Breast epithelium (tissue), 4 donors: ENCODE measurements around the gene MADCAM1. TPM values are rescaled to one million over a fixed set of nuclear protein-coding genes. Genes with fewer than 3 reads are reported as not detected.

ENCODE experiments used
- DNase-seq, 2 donors: peaks; one replicate each; pipeline ENCODE4 v3.0.0-alpha.2; 2019; ENCODE audit warnings: low spot score in 2 of 2
- H3K27ac ChIP-seq, 2 donors: fragments of 200-600 bp; sonication (generic) in 1 of 2; one replicate each; pipeline ENCODE4 v1.5.1; 2016 to 2019; ENCODE audit warnings: mild to moderate bottlenecking in 1 of 2
- H3K27me3 ChIP-seq, 2 donors: fragments of 200-600 bp; sonication (generic) in 1 of 2; one replicate each; pipeline versions ENCODE4 v1.5.1 to v1.6.0; 2017 to 2019; ENCODE audit warnings: control low read depth in 1 of 2, mild to moderate bottlenecking in 1 of 2
- H3K36me3 ChIP-seq: fragments of 200-600 bp; one replicate; pipeline ENCODE4 v1.5.1; 2019
- H3K4me1 ChIP-seq, 2 donors: fragments of 200-600 bp; sonication (generic); one replicate each; pipeline ENCODE4 v1.5.1; 2016 to 2019; ENCODE audit warnings: control low read depth in 1 of 2
- H3K4me3 ChIP-seq, 3 donors: fragments of 200-600 bp; sonication (generic); 1 replicate in 2 of 3; 2 replicates in 1 of 3; pipeline ENCODE4 v1.5.1; 2016 to 2019; ENCODE audit warnings: mild to moderate bottlenecking in 3 of 3, moderate library complexity in 2 of 3
- H3K9me3 ChIP-seq, 2 donors: fragments of 200-600 bp; sonication (generic) in 1 of 2; one replicate each; pipeline ENCODE4 v1.5.1; 2016 to 2019; ENCODE audit warnings: control low read depth in 1 of 2
- POLR2A ChIP-seq: fragments of 450-650 bp; IDR thresholded peaks from one replicate; pipeline ENCODE4 v1.6.1; 2016; ENCODE audit warnings: antibody characterized with exemption, mild to moderate bottlenecking, moderate library complexity
- POLR2AphosphoS5 ChIP-seq, 3 donors: sonication (generic); formaldehyde crosslinking; IDR thresholded peaks; one replicate each; pipeline ENCODE4 v1.6.1; 2017; ENCODE audit warnings: antibody characterized with exemption in 3 of 3
- intact Hi-C: fragments of 100-400 bp; cut with DNase I; formaldehyde crosslinking; loops from one replicate; pipeline ENCODE4 v1.15.1; 2023; ENCODE audit warnings: low total_unique reads
- total RNA-seq, 3 donors: library from RNA; depleted of rRNA; stranded (reverse); fragments of >200 nt; gene quantifications; one replicate each; pipeline ENCODE4 v1.1.0, GENCODE V29; 2016
- TF ChIP-seq, protein P1 (sequence below), 3 donors: fragments of 450-650 bp; IDR thresholded peaks; one replicate each; pipeline ENCODE4 v1.5.1; 2016 to 2017; ENCODE audit warnings: antibody characterized with exemption in 3 of 3, mild to moderate bottlenecking in 3 of 3, moderate library complexity in 3 of 3

MADCAM1 gene
- total RNA-seq, 3 donors from 2014 or later: 0.66 TPM; not detected in 2

DNA sequence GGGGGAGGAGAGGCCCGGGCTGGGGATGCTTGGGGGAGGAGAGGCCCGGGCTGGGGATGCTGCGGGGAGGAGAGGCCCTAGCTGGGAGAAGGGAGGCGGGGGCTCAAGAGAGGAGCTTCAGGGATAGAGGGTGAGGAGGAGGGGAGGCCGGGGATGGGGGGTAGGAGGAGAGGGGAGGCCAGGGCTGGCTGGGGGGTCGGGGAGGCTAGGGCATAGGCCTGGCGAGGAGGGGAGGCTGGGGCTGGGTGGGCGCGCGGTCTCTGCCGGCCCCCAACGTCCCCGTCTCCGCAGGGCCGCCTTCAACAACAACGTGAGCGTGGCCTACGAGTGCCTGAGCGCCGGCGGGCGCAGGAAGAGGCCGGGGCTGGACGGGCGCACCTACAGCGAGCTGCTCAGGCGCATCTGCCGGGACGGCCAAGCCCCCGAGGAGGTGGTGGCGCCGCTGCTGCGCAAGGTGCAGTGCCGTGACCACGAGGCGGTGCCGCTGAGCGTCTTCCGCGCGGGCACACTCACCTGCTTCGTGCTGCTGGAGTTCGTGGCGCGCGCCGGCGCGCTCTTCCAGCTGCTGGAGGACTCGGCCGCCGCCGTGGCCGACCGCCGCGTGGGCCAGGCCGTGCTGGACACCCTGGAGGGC is 22.4 kb downstream of the MADCAM1 start:
- Histone ChIP-seq H3K4me1 (no peaks in the 10 kb centered on the region), H3K27ac (no peak overlapping the region), H3K4me3 (no peak overlapping the region), H3K9me3 (no peaks in the 10 kb centered on the region), H3K36me3 (no peaks in the 10 kb centered on the region), H3K27me3 (no peaks in the 10 kb centered on the region)
- intact Hi-C loops: no loop called here
- TF ChIP-seq POLR2AphosphoS5 (IDR thresholded peaks at IDR 0.05) (no peak), POLR2A (no peak)
- TF ChIP-seq, protein P1, sequence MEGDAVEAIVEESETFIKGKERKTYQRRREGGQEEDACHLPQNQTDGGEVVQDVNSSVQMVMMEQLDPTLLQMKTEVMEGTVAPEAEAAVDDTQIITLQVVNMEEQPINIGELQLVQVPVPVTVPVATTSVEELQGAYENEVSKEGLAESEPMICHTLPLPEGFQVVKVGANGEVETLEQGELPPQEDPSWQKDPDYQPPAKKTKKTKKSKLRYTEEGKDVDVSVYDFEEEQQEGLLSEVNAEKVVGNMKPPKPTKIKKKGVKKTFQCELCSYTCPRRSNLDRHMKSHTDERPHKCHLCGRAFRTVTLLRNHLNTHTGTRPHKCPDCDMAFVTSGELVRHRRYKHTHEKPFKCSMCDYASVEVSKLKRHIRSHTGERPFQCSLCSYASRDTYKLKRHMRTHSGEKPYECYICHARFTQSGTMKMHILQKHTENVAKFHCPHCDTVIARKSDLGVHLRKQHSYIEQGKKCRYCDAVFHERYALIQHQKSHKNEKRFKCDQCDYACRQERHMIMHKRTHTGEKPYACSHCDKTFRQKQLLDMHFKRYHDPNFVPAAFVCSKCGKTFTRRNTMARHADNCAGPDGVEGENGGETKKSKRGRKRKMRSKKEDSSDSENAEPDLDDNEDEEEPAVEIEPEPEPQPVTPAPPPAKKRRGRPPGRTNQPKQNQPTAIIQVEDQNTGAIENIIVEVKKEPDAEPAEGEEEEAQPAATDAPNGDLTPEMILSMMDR (IDR thresholded peaks at IDR 0.05): no peak
- DNase-seq: no peak

DNA sequence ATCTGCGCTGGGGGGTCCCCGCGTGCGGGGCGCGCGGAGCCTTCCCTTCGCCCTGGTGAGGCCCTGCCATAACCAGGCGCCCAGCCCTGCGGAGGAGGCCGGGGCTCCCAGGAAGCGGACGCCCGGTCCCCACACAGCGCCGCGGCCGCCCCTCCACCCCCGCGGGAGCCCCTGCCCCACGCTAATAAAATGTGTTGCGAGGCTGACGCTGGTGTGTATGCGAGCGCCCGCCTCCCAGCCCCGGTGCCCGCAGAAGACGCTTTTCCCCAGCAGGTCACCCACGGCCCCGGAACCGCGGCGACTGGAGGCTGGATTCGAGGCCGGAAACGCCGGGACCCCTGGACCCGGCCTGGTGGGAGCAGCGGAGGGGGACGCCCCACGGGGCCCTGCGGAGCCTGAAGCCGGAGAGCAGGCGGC is 23.2 kb downstream of the MADCAM1 start:
- H3K36me3 ChIP-seq: no peaks in the 10 kb centered on the region
- no peaks in the 10 kb centered on the region for H3K9me3 ChIP-seq
- no peaks in the 10 kb centered on the region for H3K27me3 ChIP-seq
- H3K27ac ChIP-seq: no peak overlapping the region
- H3K4me1 ChIP-seq: no peaks in the 10 kb centered on the region
- intact Hi-C loops: no loop called here
- no peak overlapping the region for H3K4me3 ChIP-seq
- no peak for TF ChIP-seq POLR2A
- TF ChIP-seq, protein P1 (IDR thresholded peaks at IDR 0.05): no peak
- TF ChIP-seq POLR2AphosphoS5 (IDR thresholded peaks at IDR 0.05): no peak
- DNase-seq: no peak

DNA sequence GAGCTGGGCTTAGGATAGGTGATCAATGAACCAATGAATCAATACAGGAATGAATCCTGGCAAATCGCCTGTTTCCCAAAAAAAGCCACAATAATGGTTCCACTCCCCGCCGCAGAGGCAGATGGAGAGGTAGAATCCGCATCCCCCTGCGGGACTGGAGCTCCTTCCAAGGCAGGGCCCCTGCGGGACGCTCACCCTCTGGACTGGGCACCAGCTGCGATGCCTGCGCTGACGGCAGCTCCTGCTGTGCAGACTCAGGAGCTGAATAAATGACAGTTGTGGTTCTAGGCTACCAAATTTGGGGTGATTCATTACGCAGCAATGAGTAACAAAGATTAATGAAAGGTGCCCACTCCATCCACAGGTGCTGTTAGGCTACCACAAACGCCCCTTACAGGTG is 26.4 kb downstream of the MADCAM1 start:
- no peak overlapping the region for H3K4me3 ChIP-seq
- no peaks in the 10 kb centered on the region for H3K36me3 ChIP-seq
- H3K9me3 ChIP-seq: no peaks in the 10 kb centered on the region
- H3K4me1 ChIP-seq: no peaks in the 10 kb centered on the region
- no peak overlapping the region for H3K27ac ChIP-seq
- DNase-seq: no peak
- intact Hi-C loops: no loop called here
- TF ChIP-seq POLR2A (no peak), POLR2AphosphoS5 (IDR thresholded peaks at IDR 0.05) (no peak)
- TF ChIP-seq, protein P1 (IDR thresholded peaks at IDR 0.05): no peak
- H3K27me3 ChIP-seq: peaks cover 3 to 16% of the 10 kb centered on the region in 2 donors

DNA sequence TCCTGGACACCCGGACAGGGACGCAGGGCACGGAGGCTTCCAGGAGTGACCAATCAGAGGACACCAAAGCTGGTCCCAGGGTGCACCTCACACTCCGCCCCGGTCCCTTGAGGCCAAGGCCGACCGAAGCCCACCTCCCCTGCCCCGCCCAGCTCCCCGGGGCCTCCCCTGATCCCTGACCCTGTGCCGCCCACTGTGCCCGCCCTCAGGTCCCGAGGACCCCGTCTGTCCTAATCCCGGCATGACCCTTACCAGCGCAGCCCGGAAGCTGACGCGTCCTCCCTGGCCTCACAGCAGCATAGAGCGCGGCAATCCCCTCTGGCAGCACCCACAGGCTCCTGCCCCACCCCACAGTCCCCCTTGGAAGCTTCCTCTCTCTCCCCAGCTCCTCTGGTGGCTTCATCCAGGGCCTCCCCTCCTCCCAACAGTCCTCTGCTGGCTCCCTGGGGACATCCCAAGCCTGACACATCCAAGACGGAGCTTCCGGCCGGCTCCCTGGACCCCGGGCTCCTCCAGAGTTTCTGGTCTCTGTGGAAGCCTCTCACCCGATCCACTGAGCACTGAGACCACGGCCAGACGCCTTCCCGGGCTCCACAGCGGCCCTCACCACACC is 27.9 kb downstream of the MADCAM1 start:
- H3K27me3 ChIP-seq: peaks cover 3 to 16% of the 10 kb centered on the region in 2 donors
- TF ChIP-seq, protein P1 (IDR thresholded peaks at IDR 0.05): no peak
- TF ChIP-seq POLR2A (no peak), POLR2AphosphoS5 (IDR thresholded peaks at IDR 0.05) (no peak)
- intact Hi-C loops: no loop called here

DNA sequence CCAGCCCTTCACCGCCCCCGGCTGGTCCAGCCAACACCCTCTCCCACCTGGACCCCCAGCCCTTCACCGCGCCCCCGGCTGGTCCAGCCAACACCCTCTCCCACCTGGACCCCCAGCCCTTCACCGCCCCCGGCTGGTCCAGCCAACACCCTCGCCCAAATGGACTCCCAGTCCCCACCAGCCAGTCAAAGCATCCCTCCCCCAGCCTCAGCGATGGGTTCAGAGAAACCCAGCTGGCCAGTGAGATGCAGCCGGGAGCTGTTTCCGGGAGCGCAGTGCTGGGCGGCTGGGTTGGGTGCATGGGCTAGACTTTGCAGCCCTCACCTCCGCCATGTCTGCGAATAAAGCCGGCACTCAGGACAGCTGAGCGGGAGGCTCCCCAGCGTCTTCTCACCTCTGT is 28.7 kb downstream of the MADCAM1 start:
- no peak for DNase-seq
- H3K27me3 ChIP-seq: peaks cover 3 to 16% of the 10 kb centered on the region in 2 donors
- H3K4me1 ChIP-seq: no peaks in the 10 kb centered on the region
- H3K27ac ChIP-seq: no peak overlapping the region
- H3K4me3 ChIP-seq: no peak overlapping the region
- intact Hi-C loops: no loop called here
- H3K36me3 ChIP-seq: no peaks in the 10 kb centered on the region
- H3K9me3 ChIP-seq: no peaks in the 10 kb centered on the region
- TF ChIP-seq POLR2AphosphoS5 (IDR thresholded peaks at IDR 0.05) (no peak), POLR2A (no peak)
- TF ChIP-seq, protein P1 (IDR thresholded peaks at IDR 0.05): no peak

More for the DNA sequence above, 27.9 kb downstream of the MADCAM1 start:
- H3K4me1 ChIP-seq: no peaks in the 10 kb centered on the region
- H3K4me3 ChIP-seq: no peak overlapping the region
- H3K9me3 ChIP-seq: no peaks in the 10 kb centered on the region
- H3K27ac ChIP-seq: no peak overlapping the region
- DNase-seq: no peak
- no peaks in the 10 kb centered on the region for H3K36me3 ChIP-seq
